Measurements from ENCODE around the gene PAPPA. TPM values are rescaled to one million over a fixed set of nuclear protein-coding genes. Genes with fewer than 3 reads are reported as not detected.

The PAPPA gene
- total RNA-seq, 1 donor from 2014 or later: 0.69 TPM

DNA sequence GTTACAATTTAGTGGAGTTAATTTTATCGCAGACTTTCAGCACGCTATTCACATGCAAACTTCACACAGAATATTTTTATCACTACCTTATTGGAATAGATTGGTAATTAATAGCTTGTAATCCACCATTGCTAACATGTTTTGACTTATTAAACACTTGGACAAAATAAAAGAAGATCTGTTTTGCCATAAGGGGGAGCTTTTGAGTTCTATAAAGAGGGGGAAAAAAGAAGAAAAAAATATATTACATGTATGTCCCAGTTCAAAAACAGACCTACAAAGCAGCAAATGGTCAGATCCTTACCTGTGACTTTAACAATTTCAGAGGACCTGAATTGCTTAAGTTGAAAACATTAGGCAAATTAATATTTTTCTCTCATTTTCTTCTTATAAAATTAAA, 1.2 kb upstream of the PAPPA start:
- H3K36me3 ChIP-seq: no peaks in the 10 kb centered on the region
- peaks cover 31% of the 10 kb centered on the region for H3K4me1 ChIP-seq
- intact Hi-C loops (cut with micrococcal nuclease): loop anchor here (5.0 kb wide), 1 partner anchor 420 kb away; no protein-coding TSS in a partner anchor
- peaks cover 32% of the 10 kb centered on the region for H3K27me3 ChIP-seq (ENCODE audit: low read depth)
- H3K27ac ChIP-seq (replicated peaks): peak overlapping the region; percentile 70
- TF ChIP-seq, protein P1, sequence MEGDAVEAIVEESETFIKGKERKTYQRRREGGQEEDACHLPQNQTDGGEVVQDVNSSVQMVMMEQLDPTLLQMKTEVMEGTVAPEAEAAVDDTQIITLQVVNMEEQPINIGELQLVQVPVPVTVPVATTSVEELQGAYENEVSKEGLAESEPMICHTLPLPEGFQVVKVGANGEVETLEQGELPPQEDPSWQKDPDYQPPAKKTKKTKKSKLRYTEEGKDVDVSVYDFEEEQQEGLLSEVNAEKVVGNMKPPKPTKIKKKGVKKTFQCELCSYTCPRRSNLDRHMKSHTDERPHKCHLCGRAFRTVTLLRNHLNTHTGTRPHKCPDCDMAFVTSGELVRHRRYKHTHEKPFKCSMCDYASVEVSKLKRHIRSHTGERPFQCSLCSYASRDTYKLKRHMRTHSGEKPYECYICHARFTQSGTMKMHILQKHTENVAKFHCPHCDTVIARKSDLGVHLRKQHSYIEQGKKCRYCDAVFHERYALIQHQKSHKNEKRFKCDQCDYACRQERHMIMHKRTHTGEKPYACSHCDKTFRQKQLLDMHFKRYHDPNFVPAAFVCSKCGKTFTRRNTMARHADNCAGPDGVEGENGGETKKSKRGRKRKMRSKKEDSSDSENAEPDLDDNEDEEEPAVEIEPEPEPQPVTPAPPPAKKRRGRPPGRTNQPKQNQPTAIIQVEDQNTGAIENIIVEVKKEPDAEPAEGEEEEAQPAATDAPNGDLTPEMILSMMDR (IDR thresholded peaks at IDR 0.05; ENCODE audit: borderline replicate concordance): peak; percentile 48
- H3K4me3 ChIP-seq: no peak overlapping the region
- DNase-seq: no peak
- H3K9me3 ChIP-seq (replicated peaks): no peaks in the 10 kb centered on the region

DNA sequence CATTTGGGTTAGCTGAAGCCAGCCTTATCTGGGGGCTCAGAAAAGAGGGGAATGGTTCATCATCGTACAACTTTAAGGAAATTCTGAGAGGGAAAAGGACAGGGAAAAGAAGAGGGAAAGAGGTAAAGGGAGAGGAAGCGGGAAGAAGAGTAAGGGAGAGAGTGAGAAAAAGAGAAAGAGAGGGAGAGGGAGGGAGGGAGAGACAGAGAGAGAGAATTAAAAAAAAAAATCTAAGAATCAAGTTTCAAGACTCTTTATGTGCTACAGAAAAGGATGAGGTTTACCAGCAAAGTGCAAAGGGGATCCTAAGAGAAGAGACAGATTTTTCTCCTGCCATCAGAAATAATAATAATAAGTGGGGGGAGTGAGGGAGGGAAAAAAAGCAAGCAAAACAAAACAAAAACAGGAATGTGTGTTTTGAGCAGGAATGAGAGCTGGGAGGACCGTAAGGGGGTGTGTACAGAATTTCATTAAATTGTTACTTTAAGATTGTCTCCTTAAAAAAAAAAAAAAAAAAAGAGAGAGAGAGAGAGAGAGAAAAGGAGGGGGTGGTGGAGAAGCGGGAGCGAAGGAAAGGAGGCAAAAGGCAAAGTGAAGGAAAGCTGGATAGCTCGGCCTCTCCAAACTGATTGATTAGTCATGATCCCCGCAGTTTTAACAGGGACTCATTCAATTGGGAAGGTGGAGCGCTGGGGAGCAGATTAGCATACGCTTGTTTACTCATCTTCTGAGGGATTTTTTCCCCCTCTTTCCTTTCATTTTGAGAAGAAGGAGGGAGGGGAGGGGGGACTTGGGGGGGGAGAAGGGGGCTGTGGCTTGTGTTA, 438 bp upstream of the PAPPA start:
- Histone ChIP-seq H3K9me3 (replicated peaks) (no peaks in the 10 kb centered on the region), H3K36me3 (no peaks in the 10 kb centered on the region), H3K27ac (replicated peaks) (peak overlapping the region; percentile 70), H3K4me1 (peaks cover 36% of the 10 kb centered on the region), H3K4me3 (peak overlapping the region; percentile 72), H3K27me3 (ENCODE audit: low read depth) (peaks cover 32% of the 10 kb centered on the region)
- intact Hi-C loops (cut with micrococcal nuclease): loop anchor here (5.0 kb wide), 1 partner anchor 419 kb away; no protein-coding TSS in a partner anchor
- DNase-seq: no peak
- TF ChIP-seq, protein P1 (IDR thresholded peaks at IDR 0.05; ENCODE audit: borderline replicate concordance): no peak

DNA sequence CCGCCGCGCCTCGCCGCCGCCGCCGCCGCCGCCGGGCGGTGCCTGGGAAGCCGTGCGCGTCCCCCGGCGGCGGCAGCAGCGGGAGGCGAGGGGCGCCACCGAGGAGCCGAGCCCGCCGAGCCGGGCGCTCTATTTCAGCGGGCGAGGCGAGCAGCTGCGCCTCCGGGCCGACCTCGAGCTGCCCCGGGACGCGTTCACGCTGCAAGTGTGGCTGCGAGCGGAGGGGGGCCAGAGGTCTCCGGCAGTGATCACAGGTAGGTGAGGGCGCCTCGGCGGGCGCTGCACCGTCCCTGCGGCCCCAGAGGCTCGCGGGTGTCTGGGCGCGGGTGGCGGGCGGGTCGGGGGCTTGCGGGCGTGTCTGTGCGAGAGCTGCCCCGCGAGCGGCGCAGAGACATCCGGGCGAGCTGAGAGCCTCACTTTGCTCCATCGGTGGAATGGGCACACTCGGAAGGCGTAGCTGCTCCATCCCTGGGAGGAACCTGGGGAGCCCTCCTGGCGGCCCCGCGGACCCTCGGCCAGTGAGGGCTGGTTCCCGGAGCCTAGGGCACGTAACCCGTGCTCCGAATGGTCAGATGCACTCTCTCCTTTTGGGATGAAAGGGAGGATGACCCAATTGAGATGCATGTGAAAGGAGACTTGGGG, 864 bp downstream of the PAPPA start:
- intact Hi-C loops (cut with micrococcal nuclease): loop anchor here (5.0 kb wide), 1 partner anchor 418 kb away; no protein-coding TSS in a partner anchor
- Histone ChIP-seq H3K4me1 (peaks cover 36% of the 10 kb centered on the region), H3K36me3 (no peaks in the 10 kb centered on the region), H3K27me3 (ENCODE audit: low read depth) (peaks cover 32% of the 10 kb centered on the region), H3K9me3 (replicated peaks) (no peaks in the 10 kb centered on the region), H3K4me3 (peak overlapping the region; percentile 72), H3K27ac (replicated peaks) (peak overlapping the region; percentile 88)
- peak; percentile 22 for DNase-seq
- TF ChIP-seq, protein P1 (IDR thresholded peaks at IDR 0.05; ENCODE audit: borderline replicate concordance): no peak

DNA sequence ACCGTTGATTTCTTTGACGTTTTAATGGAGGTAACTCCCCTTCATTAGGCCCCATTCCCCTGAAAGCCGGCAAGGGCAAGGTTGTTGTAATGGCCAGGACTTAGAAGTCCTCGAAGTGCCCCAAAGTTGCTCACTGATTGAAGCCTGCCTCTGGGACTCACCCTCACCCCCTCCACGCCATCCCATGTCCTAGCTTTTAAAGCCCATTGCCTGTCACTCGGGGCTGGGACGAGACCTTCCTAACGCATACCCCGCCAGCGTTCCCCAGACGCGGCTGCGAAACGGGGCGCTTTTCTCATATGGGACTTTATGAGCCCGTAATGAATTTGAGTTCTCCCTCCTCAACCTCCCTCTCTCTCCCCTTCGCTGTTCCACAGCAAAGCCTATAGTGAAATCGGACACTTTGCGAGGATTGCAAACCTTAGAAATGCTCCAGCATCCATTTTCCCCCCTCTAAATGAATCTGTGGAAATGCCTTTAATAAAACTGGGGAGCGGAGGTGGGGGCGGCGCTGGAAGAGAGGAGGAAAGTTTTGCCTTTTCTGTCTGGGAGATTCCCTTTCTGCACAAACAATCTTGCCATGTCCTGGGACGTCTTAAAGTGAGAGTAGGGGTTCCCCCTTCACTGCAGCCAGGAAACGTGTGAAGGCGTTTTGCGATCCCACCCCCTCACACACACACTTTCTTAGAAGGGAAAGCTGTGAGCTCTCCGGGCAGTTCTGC, 1.5 kb downstream of the PAPPA start:
- peak overlapping the region; percentile 72 for H3K4me3 ChIP-seq
- DNase-seq: peak; percentile 16
- H3K27ac ChIP-seq (replicated peaks): peak overlapping the region; percentile 88
- TF ChIP-seq, protein P1 (IDR thresholded peaks at IDR 0.05; ENCODE audit: borderline replicate concordance): no peak
- H3K4me1 ChIP-seq: peaks cover 36% of the 10 kb centered on the region
- intact Hi-C loops (cut with micrococcal nuclease): loop anchor here (5.0 kb wide), 1 partner anchor 417 kb away; no protein-coding TSS in a partner anchor
- H3K36me3 ChIP-seq: no peaks in the 10 kb centered on the region
- H3K27me3 ChIP-seq (ENCODE audit: low read depth): peaks cover 32% of the 10 kb centered on the region
- H3K9me3 ChIP-seq (replicated peaks): no peaks in the 10 kb centered on the region

DNA sequence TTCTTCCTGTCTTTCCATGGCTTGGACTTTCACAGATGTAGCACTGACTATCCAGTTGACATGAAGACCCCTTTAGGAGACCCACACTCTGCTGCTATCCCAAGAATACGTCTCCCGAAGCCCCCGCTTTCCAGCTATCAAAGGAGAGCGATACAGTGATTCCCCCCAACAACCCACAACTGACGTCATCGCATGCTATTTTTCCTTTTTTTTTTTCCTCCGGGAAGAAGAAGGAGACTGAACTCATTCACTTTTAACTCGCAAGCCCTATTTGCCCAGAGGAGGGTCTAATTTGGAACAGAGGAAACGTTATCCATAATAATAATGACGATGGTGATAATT, 2.1 kb downstream of the PAPPA start:
- H3K27ac ChIP-seq (replicated peaks): peak overlapping the region; percentile 88
- no peak for DNase-seq
- H3K9me3 ChIP-seq (replicated peaks): no peaks in the 10 kb centered on the region
- peak overlapping the region; percentile 72 for H3K4me3 ChIP-seq
- TF ChIP-seq, protein P1 (IDR thresholded peaks at IDR 0.05; ENCODE audit: borderline replicate concordance): no peak
- H3K4me1 ChIP-seq: peaks cover 36% of the 10 kb centered on the region
- intact Hi-C loops (cut with micrococcal nuclease): no loop called here
- peaks cover 32% of the 10 kb centered on the region for H3K27me3 ChIP-seq (ENCODE audit: low read depth)
- no peaks in the 10 kb centered on the region for H3K36me3 ChIP-seq

Data from left ventricle myocardium inferior (tissue), 1 donor.